Neutrophil (primary cell): ENCODE results near the gene SVBP.
"Not testable (repeated sequence)": the region's sequence is repeated elsewhere in the genome, so short reads cannot be mapped to it uniquely, and the experiment has no call there.

Source experiments
- H3K27ac ChIP-seq: fragments of 200-600 bp; sonication (generic); 2 replicates; pipeline ENCODE4 v1.5.1; 2016; ENCODE audit warnings: mild to moderate bottlenecking, moderate library complexity
- H3K27me3 ChIP-seq: fragments of 200-600 bp; sonication (generic); 2 replicates; pipeline ENCODE4 v1.6.0; 2016; ENCODE audit warnings: mild to moderate bottlenecking
- H3K36me3 ChIP-seq: fragments of 200-600 bp; sonication (generic); 2 replicates; pipeline ENCODE4 v1.5.1; 2017
- H3K4me1 ChIP-seq, 2 experiments: fragments of 200-600 bp in 1 of 2; sonication (generic) in 1 of 2; 1 replicate in 1 of 2; 2 replicates in 1 of 2; pipeline versions ENCODE4 v1.5.1 to v1.6.1; 2013 to 2016; ENCODE audit warnings: low read depth in 1 of 2, low read length in 1 of 2, mild to moderate bottlenecking in 1 of 2, moderate library complexity in 1 of 2; ENCODE audit not compliant: control insufficient read depth in 1 of 2, insufficient read depth in 1 of 2
- H3K4me3 ChIP-seq, 2 experiments: fragments of 200-600 bp in 1 of 2; sonication (generic) in 1 of 2; 1 replicate in 1 of 2; 2 replicates in 1 of 2; pipeline ENCODE4 v1.5.1; 2013 to 2016; ENCODE audit warnings: low read depth in 1 of 2, low read length in 1 of 2, mild to moderate bottlenecking in 1 of 2, moderate library complexity in 1 of 2
- H3K9me3 ChIP-seq: fragments of 200-600 bp; sonication (generic); 2 replicates; pipeline ENCODE4 v1.5.1; 2016
- CTCF ChIP-seq: fragments of 200-600 bp; sonication (generic); IDR thresholded peaks from 2 replicates; pipeline ENCODE4 v1.5.1; 2016; ENCODE audit warnings: antibody characterized with exemption

The SVBP gene

GRCh38 chr1:42821690-42822089 is 4.5 kb upstream of the SVBP start:
- Histone ChIP-seq H3K4me1 (peaks cover 9 to 14% of the 10 kb centered on the region in 2 experiments), H3K9me3 (no peaks in the 10 kb centered on the region), H3K27me3 (no peaks in the 10 kb centered on the region), H3K27ac (no peak overlapping the region), H3K4me3 (no peak overlapping the region), H3K36me3 (peaks cover 6% of the 10 kb centered on the region)
- no peak for TF ChIP-seq CTCF

- Histone ChIP-seq H3K27ac (no peak overlapping the region), H3K9me3 (no peaks in the 10 kb centered on the region), H3K4me1 (peaks cover 18 to 22% of the 10 kb centered on the region in 2 experiments), H3K27me3 (no peaks in the 10 kb centered on the region), H3K4me3 (no peak overlapping the region), H3K36me3 (peaks cover 6% of the 10 kb centered on the region)
- no peak for TF ChIP-seq CTCF
Measured at GRCh38 chr1:42820813-42821212, 3.6 kb upstream of the SVBP start.

GRCh38 chr1:42817976-42818375 is 779 bp upstream of the SVBP start:
- peak overlapping the region; percentile 75 to 91 for H3K4me3 ChIP-seq
- H3K9me3 ChIP-seq: no peaks in the 10 kb centered on the region
- H3K4me1 ChIP-seq: peaks cover 21 to 27% of the 10 kb centered on the region in 2 experiments

GRCh38 chr1:42817440-42817767 is 207 bp upstream of the SVBP start:
- Histone ChIP-seq H3K36me3 (peaks cover 5% of the 10 kb centered on the region), H3K27me3 (no peaks in the 10 kb centered on the region), H3K9me3 (no peaks in the 10 kb centered on the region), H3K27ac (peak overlapping the region; percentile 98), H3K4me3 (peak overlapping the region; percentile 75 to 91), H3K4me1 (peaks cover 21 to 27% of the 10 kb centered on the region in 2 experiments)
- TF ChIP-seq CTCF: no peak

More at GRCh38 chr1:42817976-42818375, 779 bp upstream of the SVBP start:
- H3K27ac ChIP-seq: no peak overlapping the region
- no peak for TF ChIP-seq CTCF
- H3K36me3 ChIP-seq: peaks cover 5% of the 10 kb centered on the region
- no peaks in the 10 kb centered on the region for H3K27me3 ChIP-seq

GRCh38 chr1:42815941-42816584 is 1.1 kb downstream of the SVBP start:
- Histone ChIP-seq H3K4me1 (peaks cover 21 to 27% of the 10 kb centered on the region in 2 experiments), H3K9me3 (no peaks in the 10 kb centered on the region), H3K27me3 (no peaks in the 10 kb centered on the region), H3K4me3 (peak overlapping the region; percentile 75 to 91), H3K36me3 (peaks cover 10% of the 10 kb centered on the region), H3K27ac (peak overlapping the region; percentile 98)
- no peak for TF ChIP-seq CTCF

GRCh38 chr1:42814815-42815214 is 2.4 kb downstream of the SVBP start:
- not testable (repeated sequence) for H3K9me3 ChIP-seq, H3K27ac ChIP-seq, H3K4me3 ChIP-seq, H3K27me3 ChIP-seq
- peaks cover 17% of the 10 kb centered on the region for H3K36me3 ChIP-seq
- H3K4me1 ChIP-seq: peaks cover 21 to 27% of the 10 kb centered on the region in 2 experiments
